Neuronal stem cell (in vitro differentiated cells): ENCODE results near the gene CABP4.

Experiments
- DNase-seq: peaks from one replicate; pipeline ENCODE4 v3.0.0-alpha.2; 2013; ENCODE audit warnings: low spot score
- H2AFZ ChIP-seq: one replicate; pipeline ENCODE4 v1.6.1; 2013; ENCODE audit warnings: mild to moderate bottlenecking, low read length, inconsistent platforms
- H2AK5ac ChIP-seq: 2 replicates; pipeline ENCODE4 v1.6.1; 2013; ENCODE audit warnings: low read depth, mild to moderate bottlenecking, inconsistent platforms, low read length, moderate library complexity, mixed read lengths
- H2BK120ac ChIP-seq: 2 replicates; pipeline ENCODE4 v1.6.1; 2013; ENCODE audit warnings: low read depth, mild to moderate bottlenecking, inconsistent platforms, low read length, moderate library complexity, mixed read lengths
- H2BK12ac ChIP-seq: one replicate; pipeline ENCODE4 v1.6.1; 2013; ENCODE audit warnings: low read length, inconsistent platforms
- H2BK15ac ChIP-seq: 2 replicates; pipeline ENCODE4 v1.6.1; 2013; ENCODE audit warnings: mild to moderate bottlenecking, low read length, inconsistent platforms, mixed read lengths
- H2BK5ac ChIP-seq: one replicate; pipeline ENCODE4 v1.6.1; 2013; ENCODE audit warnings: inconsistent platforms, mild to moderate bottlenecking, low read length, moderate library complexity
- H3K14ac ChIP-seq: one replicate; pipeline ENCODE4 v1.6.1; 2013; ENCODE audit warnings: low read length, inconsistent platforms
- H3K18ac ChIP-seq: 2 replicates; pipeline ENCODE4 v1.6.1; 2013; ENCODE audit warnings: low read length, inconsistent platforms
- H3K23ac ChIP-seq: 2 replicates; pipeline ENCODE4 v1.6.1; 2013; ENCODE audit warnings: low read depth, mild to moderate bottlenecking, mixed read lengths, low read length, inconsistent platforms; ENCODE audit not compliant: poor library complexity
- H3K27ac ChIP-seq: replicated peaks from 3 replicates; pipeline ENCODE4 v1.5.1; 2013; ENCODE audit warnings: low read length, inconsistent platforms
- H3K27me3 ChIP-seq, 3 experiments: 2 replicates each; pipeline ENCODE4 v1.6.1; 2013; ENCODE audit warnings: low read length in 3 of 3, mild to moderate bottlenecking in 2 of 3, inconsistent platforms in 1 of 3, low read depth in 1 of 3, mixed read lengths in 1 of 3, moderate library complexity in 1 of 3; ENCODE audit not compliant: control insufficient read depth in 3 of 3, insufficient read depth in 3 of 3
- H3K36me3 ChIP-seq, 2 donors: replicated peaks in 1 of 2; 2 replicates each; pipeline ENCODE4 v1.6.1; 2013; ENCODE audit warnings: low read length in 2 of 2; ENCODE audit not compliant: control insufficient read depth in 2 of 2, insufficient read depth in 2 of 2
- H3K4ac ChIP-seq: 2 replicates; pipeline ENCODE4 v1.6.1; 2013; ENCODE audit warnings: inconsistent platforms, mild to moderate bottlenecking, low read length, moderate library complexity
- H3K4me1 ChIP-seq, 2 donors: 1 replicate in 1 of 2; 2 replicates in 1 of 2; pipeline ENCODE4 v1.6.1; 2013; ENCODE audit warnings: low read length in 2 of 2, low read depth in 1 of 2; ENCODE audit not compliant: control insufficient read depth in 2 of 2, insufficient read depth in 1 of 2
- H3K4me2 ChIP-seq: one replicate; pipeline ENCODE4 v1.6.1; 2013; ENCODE audit warnings: mild to moderate bottlenecking, low read length, inconsistent platforms; ENCODE audit not compliant: insufficient read depth, poor library complexity, severe bottlenecking
- H3K4me3 ChIP-seq, 2 donors: 2 replicates each; pipeline ENCODE4 v1.5.1; 2013; ENCODE audit warnings: low read length in 2 of 2, mild to moderate bottlenecking in 2 of 2, inconsistent platforms in 1 of 2, moderate library complexity in 1 of 2
- H3K79me1 ChIP-seq: one replicate; pipeline ENCODE4 v1.6.1; 2013; ENCODE audit warnings: low read depth, mild to moderate bottlenecking, inconsistent platforms, low read length, moderate library complexity
- H3K9ac ChIP-seq: one replicate; pipeline ENCODE4 v1.6.1; 2013; ENCODE audit warnings: mild to moderate bottlenecking, low read depth, low read length, inconsistent platforms; ENCODE audit not compliant: poor library complexity
- H3K9me3 ChIP-seq, 2 donors: replicated peaks in 1 of 2; 2 replicates each; pipeline versions ENCODE3 to v1.6.1; 2013; ENCODE audit warnings: low read length in 2 of 2, mild to moderate bottlenecking in 2 of 2, inconsistent platforms in 1 of 2, low read depth in 1 of 2, mixed read lengths in 1 of 2, moderate library complexity in 1 of 2; ENCODE audit not compliant: control insufficient read depth in 2 of 2, insufficient read depth in 1 of 2
- H4K8ac ChIP-seq: one replicate; pipeline ENCODE4 v1.6.1; 2013; ENCODE audit warnings: low read depth, mild to moderate bottlenecking, inconsistent platforms, low read length, moderate library complexity
- H4K91ac ChIP-seq: one replicate; pipeline ENCODE4 v1.6.1; 2013; ENCODE audit warnings: low read length, low read depth, mild to moderate bottlenecking, inconsistent platforms; ENCODE audit not compliant: poor library complexity
- WGBS, 2 donors: extraction: QIAGEN DNeasy Blood & Tissue Kit; methylation state at CpG; one replicate each; pipeline ENCODE4 v1.1.7; 2013; ENCODE audit warnings: missing lambda C conversion rate in 2 of 2, mixed read lengths in 1 of 2; ENCODE audit not compliant: insufficient read length in 2 of 2, insufficient replicate concordance in 1 of 2; ENCODE audit errors: extremely low coverage in 2 of 2; 5-methylcytosine and 5-hydroxymethylcytosine counted together

CABP4 gene

DNA sequence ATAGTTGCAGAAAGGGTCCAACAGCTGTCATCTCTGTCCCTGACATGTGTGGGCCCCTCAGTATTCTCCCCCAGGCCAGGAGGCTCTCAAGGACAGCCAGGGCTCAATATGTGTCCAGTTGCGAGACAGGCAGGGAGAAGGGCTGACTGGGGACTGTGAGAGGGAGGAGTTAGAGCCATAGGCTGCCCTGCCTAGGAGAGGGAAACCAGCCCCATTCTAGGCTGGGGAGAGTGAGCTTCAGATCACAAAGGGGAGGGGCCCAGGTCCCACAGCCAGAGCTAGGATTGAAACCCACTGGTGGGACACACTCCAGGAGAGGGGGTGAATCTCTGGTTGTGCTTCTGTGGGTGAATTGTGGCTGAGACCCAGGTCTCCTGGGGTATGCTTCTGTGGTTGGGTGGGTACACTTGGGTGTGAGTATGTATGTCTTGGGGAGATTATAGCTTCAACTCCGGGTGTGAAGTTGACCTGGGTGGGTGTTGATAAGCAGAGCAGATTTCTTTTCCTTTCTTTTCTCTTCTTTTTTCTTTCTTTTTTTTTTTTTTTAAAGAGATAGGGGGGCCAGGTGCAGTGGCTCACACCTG lies 41.8 kb upstream of the CABP4 start:
- Histone ChIP-seq H3K79me1 (peaks cover 2% of the 10 kb centered on the region), H3K4me3 (no peak overlapping the region), H3K4me1 (peaks cover 6 to 20% of the 10 kb centered on the region in 2 donors), H3K27ac (no peak overlapping the region), H4K8ac (no peak overlapping the region), H3K4me2 (no peak overlapping the region), H3K14ac (no peak overlapping the region), H3K36me3 (no peaks in the 10 kb centered on the region), H2BK15ac (no peak overlapping the region), H2AK5ac (no peak overlapping the region), H2BK12ac (no peak overlapping the region), H3K9ac (no peak overlapping the region), H2BK120ac (no peak overlapping the region), H3K9me3 (no peaks in the 10 kb centered on the region), H2BK5ac (no peak overlapping the region), H3K27me3 (peaks cover 0 to 18% (median 2%) of the 10 kb centered on the region in 3 experiments), H3K18ac (no peak overlapping the region), H3K23ac (no peak overlapping the region), H4K91ac (no peak overlapping the region), H2AFZ (no peak overlapping the region), H3K4ac (no peak overlapping the region)
- DNase-seq, result no peak
- WGBS, 2 donors, result no CpG with 5 or more reads among the region's 2 CpGs

DNA sequence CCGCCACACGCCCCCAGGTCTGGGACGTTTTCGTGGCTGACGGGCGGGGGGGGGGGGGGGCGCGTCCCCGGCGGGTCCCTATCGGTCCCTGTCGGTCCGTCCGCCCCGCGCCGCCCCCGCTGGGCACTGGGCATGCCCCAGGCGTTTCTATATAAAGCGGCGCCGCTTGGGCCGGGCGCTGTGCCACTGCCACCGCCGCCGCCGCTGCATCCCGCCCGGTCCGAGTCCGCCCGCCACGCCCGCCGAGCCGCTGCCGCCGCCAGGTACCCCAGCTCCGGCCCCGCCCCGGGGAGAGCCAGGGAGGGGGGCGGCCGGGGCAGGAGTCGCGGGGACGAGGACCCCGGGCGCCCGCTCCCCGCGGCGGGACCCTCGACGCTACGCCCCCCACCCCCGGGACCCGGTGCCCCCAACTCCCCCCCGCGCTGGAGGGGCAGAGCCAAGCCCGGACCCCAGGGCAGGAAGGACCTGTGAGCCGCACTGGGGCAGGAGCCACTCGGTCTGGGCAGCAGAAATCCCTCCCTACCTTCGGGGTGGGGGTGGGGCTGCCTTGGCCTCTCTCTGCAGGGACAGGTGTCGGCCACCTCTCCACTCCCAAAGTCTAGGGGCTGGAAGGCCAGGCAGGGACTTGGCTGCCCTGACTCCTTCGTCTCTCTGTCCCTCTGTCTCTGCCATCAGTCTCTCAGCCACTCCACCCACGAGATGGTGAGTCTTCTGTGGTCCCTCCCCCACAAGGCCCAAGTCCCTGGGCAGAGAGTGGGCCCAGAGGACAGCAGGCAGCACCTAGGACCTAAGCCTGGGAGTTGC lies 39.5 kb upstream of the CABP4 start, which contains the start of gene CARNS1:
CARNS1 (plus strand) TSS at position 178 of the 804 bp plus-strand sequence; CDS start at position 700, 522 bp downstream.
- H4K91ac ChIP-seq, result no peak within 1 kb of the TSS
- H2BK12ac ChIP-seq, result no peak within 1 kb of the TSS
- no peak within 1 kb of the TSS for H2BK120ac ChIP-seq
- no peak within 1 kb of the TSS for H2BK15ac ChIP-seq
- peak within 1 kb of the TSS; percentile 85 for H3K18ac ChIP-seq
- peak within 1 kb of the TSS; percentile 17 for H3K9ac ChIP-seq
- no peaks in the 10 kb centered on the region for H3K36me3 ChIP-seq
- peaks cover 0 to 27% (median 2%) of the 10 kb centered on the region in 3 experiments for H3K27me3 ChIP-seq
- peak within 1 kb of the TSS; percentile 52 for H3K4me2 ChIP-seq
- no peak within 1 kb of the TSS for H2AFZ ChIP-seq
- peak within 1 kb of the TSS; percentile 77 for H3K23ac ChIP-seq
- no peak for DNase-seq
- H3K79me1 ChIP-seq, result peaks cover 2% of the 10 kb centered on the region
- H3K27ac ChIP-seq, result no peak within 1 kb of the TSS
- peak within 1 kb of the TSS; percentile 66 for H2AK5ac ChIP-seq
- no peak within 1 kb of the TSS for H3K14ac ChIP-seq
- no peak within 1 kb of the TSS for H3K4ac ChIP-seq
- peak within 1 kb of the TSS in 1 of 2 donors; percentile 67 for H3K4me3 ChIP-seq
- no peak within 1 kb of the TSS for H2BK5ac ChIP-seq
- no peak within 1 kb of the TSS for H4K8ac ChIP-seq
- no peaks in the 10 kb centered on the region for H3K9me3 ChIP-seq
- WGBS, 2 donors, result no CpG with 5 or more reads among the region's 67 CpGs
- H3K4me1 ChIP-seq, result peaks cover 10 to 22% of the 10 kb centered on the region in 2 donors

DNA sequence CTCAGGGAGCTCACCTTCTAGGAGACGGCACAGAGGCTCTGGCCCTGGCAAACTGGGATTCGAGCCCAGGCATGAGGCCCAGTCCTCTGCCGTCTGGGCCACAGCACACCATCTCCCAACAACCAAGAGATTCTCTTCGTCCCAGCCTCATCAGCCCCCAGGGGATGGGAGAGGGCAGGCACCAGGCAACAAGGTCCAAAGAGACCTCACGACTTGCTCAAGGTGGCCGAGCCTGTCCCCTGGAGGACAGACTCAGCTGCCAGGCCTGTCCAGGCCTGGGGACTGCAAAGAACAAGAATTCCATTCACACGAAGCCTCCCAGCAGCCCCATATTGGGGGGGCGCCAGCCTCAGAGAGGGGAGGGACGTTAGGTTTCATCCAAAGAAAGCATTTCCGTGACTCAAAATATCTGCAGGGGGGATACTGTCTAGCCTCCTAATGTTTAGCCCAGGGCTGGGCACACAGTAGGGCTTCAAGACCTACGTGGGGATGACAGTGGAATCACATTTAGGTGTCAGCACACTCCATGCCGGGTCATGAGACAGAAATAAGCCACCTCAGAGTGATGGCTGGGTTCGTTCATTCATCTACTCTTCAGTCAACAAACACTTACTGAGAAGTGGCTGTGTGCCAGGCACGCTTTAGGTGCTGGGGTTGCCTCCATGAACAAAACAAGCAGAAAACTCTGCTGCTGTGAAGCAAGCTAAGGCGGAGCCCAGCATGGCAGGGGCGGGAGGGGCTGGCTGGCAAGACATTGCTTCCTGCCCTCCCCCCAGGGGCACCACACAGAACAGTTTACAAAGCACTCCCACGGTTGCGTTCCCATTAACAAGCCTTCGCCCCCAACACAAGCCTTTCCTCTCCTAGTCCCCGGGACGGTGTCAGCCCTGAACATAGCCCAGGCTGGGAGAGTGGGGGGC lies 38.5 kb upstream of the CABP4 start:
- Histone ChIP-seq H2BK12ac (peak overlapping the region; percentile 73), H3K4me2 (no peak overlapping the region), H3K27me3 (peaks cover 0 to 27% (median 2%) of the 10 kb centered on the region in 3 experiments), H3K4ac (no peak overlapping the region), H3K4me3 (no peak overlapping the region), H3K36me3 (no peaks in the 10 kb centered on the region), H3K14ac (no peak overlapping the region), H2BK120ac (no peak overlapping the region), H3K4me1 (peaks cover 10 to 16% of the 10 kb centered on the region in 2 donors), H2AK5ac (peak overlapping the region; percentile 66), H2BK15ac (no peak overlapping the region), H2BK5ac (peak overlapping the region; percentile 66), H4K91ac (no peak overlapping the region), H3K27ac (no peak overlapping the region), H4K8ac (no peak overlapping the region), H2AFZ (no peak overlapping the region), H3K9ac (no peak overlapping the region), H3K9me3 (no peaks in the 10 kb centered on the region), H3K79me1 (peaks cover 2% of the 10 kb centered on the region), H3K23ac (peak overlapping the region; percentile 65), H3K18ac (no peak overlapping the region)
- no peak for DNase-seq
- WGBS, 2 donors, result no CpG with 5 or more reads among the region's 21 CpGs
